NOMO-1 (cell line): Measurements from ENCODE around the gene OR52K1.
A peak's percentile ranks its signal among the peaks of the same experiment; 100 is the strongest.
"Not testable (repeated sequence)": the region's sequence is repeated elsewhere in the genome, so short reads cannot be mapped to it uniquely, and the experiment has no call there.

Source experiments
- DNase-seq, 2 experiments: peaks; one replicate each; lab custom pipeline; 2025; ENCODE audit not compliant: unreplicated experiment in 2 of 2; lab: John Stamatoyannopoulos, UW

Gene OR52K1

GRCh38 chr11:4484310-4484709 is 1.9 kb downstream of the OR52K1 start:
- no peak for DNase-seq

DNA sequence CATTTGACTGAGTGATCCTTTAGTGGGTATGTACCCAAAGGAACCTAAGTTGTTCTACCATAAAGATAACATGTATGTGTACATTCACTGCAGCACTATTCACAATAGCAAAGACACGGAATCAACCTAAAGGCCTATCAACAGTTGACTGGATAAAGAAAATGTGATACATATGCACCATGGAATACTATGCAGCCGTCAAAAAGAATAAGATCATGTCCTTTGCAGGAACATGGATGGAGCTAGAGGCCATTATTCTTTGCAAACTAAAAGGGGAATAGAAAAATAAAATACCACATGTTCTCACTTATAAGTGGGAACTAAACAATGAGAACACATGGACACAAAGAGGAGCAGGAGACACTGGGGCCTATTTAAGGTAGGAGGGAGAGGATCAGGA is 9.0 kb downstream of the OR52K1 start:
- DNase-seq: not testable (repeated sequence)

DNA sequence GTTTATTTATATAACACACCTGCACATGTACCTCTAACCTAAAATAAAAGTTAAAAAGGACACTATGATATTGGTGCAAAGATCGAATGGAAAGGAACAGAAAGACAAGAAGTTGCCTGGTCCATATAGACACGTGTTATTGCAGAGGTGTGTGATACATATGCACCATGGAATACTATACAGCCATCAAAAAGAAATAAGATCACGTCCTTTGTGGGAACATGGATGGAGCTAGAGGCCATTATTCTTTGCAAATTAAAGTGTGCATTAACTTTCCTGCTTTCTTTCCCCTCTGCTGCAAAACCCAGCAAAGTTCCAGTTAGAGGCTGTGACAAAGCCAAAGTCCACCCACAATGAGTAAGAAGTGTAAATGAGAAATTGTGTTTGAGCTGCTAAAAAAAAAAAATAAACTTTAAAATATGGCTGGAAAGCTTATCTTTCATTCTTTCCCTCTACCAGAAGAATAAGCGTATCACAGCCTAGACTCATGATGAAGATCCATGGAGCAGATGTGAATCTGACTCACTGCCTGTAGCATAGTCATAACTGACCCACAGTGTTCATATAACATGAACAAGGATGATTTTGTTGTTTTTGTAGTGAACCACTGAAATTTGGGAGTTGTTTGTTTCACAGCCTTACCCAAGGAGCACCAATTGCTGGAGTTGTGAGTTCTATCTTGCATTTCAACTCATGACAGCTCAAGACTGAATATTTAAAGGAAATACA is 9.6 kb downstream of the OR52K1 start:
- no peak for DNase-seq

DNA sequence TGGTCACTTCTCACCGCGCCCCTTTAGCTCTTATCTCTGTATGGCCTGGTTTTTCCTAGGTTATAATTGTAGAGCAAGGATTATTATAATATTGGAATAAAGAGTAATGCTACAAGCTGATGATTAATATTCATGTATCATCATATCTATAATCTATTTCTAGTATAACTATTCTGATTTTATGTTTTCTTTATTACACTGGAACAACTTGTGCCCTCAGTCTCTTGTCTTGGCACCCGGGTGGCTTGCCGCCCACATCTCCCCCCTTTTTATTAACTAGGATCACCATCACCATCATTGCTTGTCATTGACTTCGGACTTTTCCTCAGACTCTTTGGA is 11.0 kb downstream of the OR52K1 start:
- no peak for DNase-seq

- DNase-seq: no peak
Measured at GRCh38 chr11:4495487-4495886, 13.0 kb downstream of the OR52K1 start.

GRCh38 chr11:4495986-4496385 is 13.5 kb downstream of the OR52K1 start:
- DNase-seq: no peak

- DNase-seq: no peak
Measured at GRCh38 chr11:4496557-4497248, 14.3 kb downstream of the OR52K1 start.

GRCh38 chr11:4508886-4509285 is 26.4 kb downstream of the OR52K1 start:
- DNase-seq: peak; percentile 11 to 24

- no peak for DNase-seq
Measured at GRCh38 chr11:4511282-4512245, 29.1 kb downstream of the OR52K1 start.

DNA sequence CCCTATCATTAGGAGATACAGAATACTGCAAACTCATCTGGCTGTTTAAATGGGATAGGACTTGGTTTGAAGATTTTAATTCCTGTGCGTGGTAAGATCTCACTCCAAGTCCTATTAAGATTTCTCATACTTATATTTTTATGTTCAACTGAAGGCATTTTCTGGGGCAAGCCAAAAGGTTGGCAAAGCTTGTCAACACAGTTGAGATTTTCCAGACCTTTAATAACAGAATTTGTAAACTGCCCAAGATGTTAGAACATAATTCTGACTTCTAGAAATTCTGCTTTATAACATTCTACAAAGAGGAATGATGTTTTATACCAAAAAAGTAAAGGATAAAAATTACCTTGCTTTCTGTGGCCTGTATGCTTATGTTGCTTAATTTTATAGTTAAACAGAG is 31.8 kb downstream of the OR52K1 start:
- no peak for DNase-seq

DNA sequence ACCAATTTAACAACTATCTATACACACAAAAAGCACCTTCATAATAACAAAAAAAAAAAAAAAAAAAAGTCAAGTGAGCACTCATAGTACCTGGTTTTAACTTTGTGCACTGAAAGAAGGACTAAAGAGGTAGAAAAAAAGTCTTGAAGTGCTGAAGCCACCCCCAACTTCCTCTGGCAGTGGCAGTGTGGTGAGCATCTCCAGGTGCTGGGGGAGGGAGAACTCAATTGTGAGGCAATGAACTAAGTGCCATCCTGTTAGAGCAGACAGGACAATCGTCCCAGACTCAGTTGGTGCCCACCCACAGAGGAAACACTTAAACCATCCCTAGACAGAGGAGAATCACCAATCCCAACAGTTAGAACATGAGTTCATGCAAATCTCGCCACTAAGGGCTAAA is 39.9 kb downstream of the OR52K1 start:
- no peak for DNase-seq

DNA sequence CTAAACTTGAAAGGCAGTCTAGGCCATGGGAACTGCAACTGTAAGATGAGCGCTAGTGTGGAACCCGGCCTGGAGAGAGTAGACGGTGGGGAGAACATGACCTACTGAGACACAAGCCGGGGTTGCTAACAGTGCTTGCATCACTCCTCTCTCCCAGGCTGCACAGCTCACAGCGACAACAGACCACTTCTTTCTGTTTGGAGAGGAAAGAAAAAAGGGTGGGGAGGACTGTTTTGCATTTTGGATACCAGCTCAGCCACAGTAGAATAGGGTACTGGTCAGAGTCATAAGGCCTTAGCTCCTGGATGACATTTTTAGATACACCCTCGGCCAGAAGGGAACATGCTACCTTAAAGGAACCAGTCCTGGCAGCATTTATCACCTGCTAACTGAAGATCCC is 40.3 kb downstream of the OR52K1 start:
- no peak for DNase-seq

DNA sequence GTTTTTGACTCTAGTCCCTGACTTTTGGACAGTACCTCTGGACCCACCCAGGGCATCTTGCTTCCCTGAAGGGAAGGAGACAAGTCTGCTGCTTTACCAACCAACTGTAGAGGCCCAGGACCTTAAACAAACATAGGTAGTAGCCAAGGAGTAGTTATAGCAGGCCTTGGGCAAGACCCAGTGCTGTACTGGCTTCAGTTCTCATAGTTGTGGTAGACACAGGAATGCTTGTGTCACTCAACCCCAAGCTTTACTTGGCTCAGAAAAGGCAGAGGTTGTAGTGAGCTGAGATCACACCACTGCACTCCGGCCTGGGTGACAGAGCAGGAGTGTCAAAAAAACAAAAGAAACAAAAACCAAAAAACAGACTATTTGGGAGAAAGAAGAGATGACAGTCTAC is 41.2 kb downstream of the OR52K1 start:
- DNase-seq: no peak

DNA sequence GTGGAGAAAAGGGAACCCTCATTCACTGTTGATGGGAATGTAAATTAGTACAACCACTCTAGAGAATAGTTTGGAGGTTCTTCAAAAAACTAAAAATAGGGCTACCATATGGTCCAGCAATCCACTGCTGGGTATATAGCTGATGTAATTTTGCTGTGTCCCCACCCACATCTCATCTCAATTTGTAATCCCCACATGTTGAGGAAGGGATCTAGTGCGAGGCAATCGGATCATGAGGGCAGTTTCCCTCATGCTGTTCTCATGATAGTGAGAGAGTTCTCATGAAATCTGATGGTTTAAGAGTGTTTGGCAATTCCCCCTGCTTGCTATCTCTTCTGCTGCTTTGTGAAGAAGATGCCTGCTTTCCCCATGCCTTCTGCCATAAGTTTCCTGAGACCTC is 45.5 kb downstream of the OR52K1 start:
- no peak for DNase-seq

DNA sequence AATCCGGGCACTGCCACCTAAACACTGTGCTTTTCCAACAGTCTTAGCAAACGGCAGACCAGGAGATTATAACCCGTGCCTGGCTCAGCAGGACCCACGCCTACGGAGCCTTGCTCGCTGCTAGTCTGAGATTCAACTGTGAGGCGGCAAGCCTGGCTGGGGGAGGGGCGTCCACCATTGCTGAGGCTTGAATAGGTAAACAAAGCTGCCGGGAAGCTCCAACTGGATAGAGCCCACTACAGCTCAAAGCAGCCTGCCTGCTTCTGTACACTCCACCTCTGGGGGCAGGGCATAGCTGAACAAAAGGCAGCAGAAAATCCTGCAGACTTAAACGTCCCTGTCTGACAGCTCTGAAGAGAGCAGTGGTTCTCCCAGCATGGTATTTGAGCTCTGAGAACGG is 49.2 kb downstream of the OR52K1 start:
- DNase-seq: not testable (repeated sequence)

- DNase-seq: peak in 1 of 2 experiments; percentile 22
Measured at GRCh38 chr11:4539603-4540219, 57.3 kb downstream of the OR52K1 start.

- no peak for DNase-seq
Measured at GRCh38 chr11:4541071-4541470, 58.6 kb downstream of the OR52K1 start.
